ENCODE data around the gene LIN7C.

Gene LIN7C

DNA sequence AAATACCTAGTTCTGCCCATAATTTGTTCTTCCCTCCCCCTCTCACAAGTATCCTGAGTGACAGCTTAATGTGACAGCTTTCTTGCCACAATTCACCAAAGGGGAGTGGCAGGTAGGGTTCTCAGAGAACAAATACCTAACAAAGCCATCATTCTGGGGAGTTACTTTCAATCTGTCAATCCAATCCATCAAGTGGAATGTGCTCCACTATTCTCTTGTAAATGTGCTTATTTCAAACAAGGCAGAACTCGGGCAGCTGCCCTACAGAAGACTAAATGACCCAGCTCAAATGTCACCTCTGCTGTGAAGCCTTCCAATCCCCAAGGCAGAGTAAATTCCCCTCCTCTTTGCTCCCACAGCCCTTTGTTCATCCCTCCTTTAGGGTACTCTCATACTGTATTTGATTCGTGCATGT lies 61.8 kb downstream of the LIN7C start:
- DNase-seq, result no peak
